ENCODE results near the gene ATP6V1F.

GRCh38 chr7:128881458-128882125, 18.9 kb downstream of the ATP6V1F start:
- TF ChIP-seq POLR2A (IDR thresholded peaks at IDR 0.05) (no peak), CTCF (IDR thresholded peaks at IDR 0.05) (no peak)
